Embryonic facial prominence (tissue), 1 donor: ENCODE results near the gene ARSH.
"Not testable (repeated sequence)": the region's sequence is repeated elsewhere in the genome, so short reads cannot be mapped to it uniquely, and the experiment has no call there.

Source experiments
- DNase-seq: peaks from one replicate; pipeline ENCODE4 v3.0.0-alpha.2; 2016; ENCODE audit errors: extremely low spot score

Gene ARSH

GRCh38 chrX:3006495-3006894, at the start of gene ARSH:
Gene ARSH, plus strand, starts transcription at chrX:3006546. Its CDS starts 67 bp downstream, at chrX:3006613.
- DNase-seq = no peak

GRCh38 chrX:2958199-2958598, 48.1 kb upstream of the ARSH start:
- DNase-seq = no peak

GRCh38 chrX:2960861-2961515, 45.4 kb upstream of the ARSH start:
- DNase-seq = no peak

- no peak for DNase-seq
Observed at GRCh38 chrX:2962381-2962780, 44.0 kb upstream of the ARSH start.

GRCh38 chrX:2963449-2963848, 42.9 kb upstream of the ARSH start:
- not testable (repeated sequence) for DNase-seq

- not testable (repeated sequence) for DNase-seq
Observed at GRCh38 chrX:2963992-2964794, 42.2 kb upstream of the ARSH start.

GRCh38 chrX:2965965-2966364, 40.4 kb upstream of the ARSH start:
- no peak for DNase-seq

GRCh38 chrX:2967012-2967411, 39.3 kb upstream of the ARSH start:
- no peak for DNase-seq

GRCh38 chrX:2967584-2967983, 38.8 kb upstream of the ARSH start:
- no peak for DNase-seq

- no peak for DNase-seq
Observed at GRCh38 chrX:2967998-2968909, 38.1 kb upstream of the ARSH start.

GRCh38 chrX:2969021-2969420, 37.3 kb upstream of the ARSH start:
- no peak for DNase-seq

GRCh38 chrX:2972391-2972790, 34.0 kb upstream of the ARSH start:
- DNase-seq = no peak

- DNase-seq = no peak
Observed at GRCh38 chrX:2974961-2975360, 31.4 kb upstream of the ARSH start.

- DNase-seq = not testable (repeated sequence)
Observed at GRCh38 chrX:2978639-2979038, 27.7 kb upstream of the ARSH start.

- no peak for DNase-seq
Observed at GRCh38 chrX:2984342-2984741, 22.0 kb upstream of the ARSH start.

- no peak for DNase-seq
Observed at GRCh38 chrX:2989565-2989964, 16.8 kb upstream of the ARSH start.

- DNase-seq = no peak
Observed at GRCh38 chrX:3010532-3010931, 4.2 kb downstream of the ARSH start.

- no peak for DNase-seq
Observed at GRCh38 chrX:3017492-3017891, 11.1 kb downstream of the ARSH start.

GRCh38 chrX:3024176-3024575, 17.8 kb downstream of the ARSH start:
- no peak for DNase-seq

- DNase-seq = no peak
Observed at GRCh38 chrX:3026074-3026815, 19.9 kb downstream of the ARSH start.

- DNase-seq = no peak
Observed at GRCh38 chrX:3029129-3029528, 22.8 kb downstream of the ARSH start.

GRCh38 chrX:3037218-3037617, 30.9 kb downstream of the ARSH start:
- no peak for DNase-seq
